Fibroblast of lung (primary cell): ENCODE results near the gene DOC2A. TPM values are rescaled to one million over a fixed set of nuclear protein-coding genes. Genes with fewer than 3 reads are reported as not detected.

Experiments used
- DNase-seq, 2 donors: peaks; one replicate each; pipeline versions ENCODE4 v3.0.0 to v3.0.0-alpha.2; 2010; ENCODE audit warnings: low read depth in 2 of 2
- H2AFZ ChIP-seq: 2 replicates; pipeline ENCODE4 v1.5.1; 2012; ENCODE audit warnings: low read length, control low read depth, inconsistent platforms
- H3K27ac ChIP-seq: 2 replicates; pipeline ENCODE4 v1.5.1; 2011; ENCODE audit warnings: low read length, control low read depth; ENCODE audit not compliant: insufficient read depth
- H3K27me3 ChIP-seq: 2 replicates; pipeline ENCODE4 v1.5.1; 2011; ENCODE audit warnings: mild to moderate bottlenecking, low read length; ENCODE audit not compliant: control insufficient read depth, insufficient read depth
- H3K36me3 ChIP-seq: 2 replicates; pipeline ENCODE4 v1.5.1; 2011; ENCODE audit warnings: low read length; ENCODE audit not compliant: control insufficient read depth, insufficient read depth
- H3K4me1 ChIP-seq: 2 replicates; pipeline ENCODE4 v1.5.1; 2011; ENCODE audit warnings: low read length; ENCODE audit not compliant: control insufficient read depth, insufficient read depth; ENCODE audit errors: extremely low read depth
- H3K4me2 ChIP-seq: 2 replicates; pipeline ENCODE4 v1.5.1; 2011; ENCODE audit warnings: low read length, control low read depth; ENCODE audit not compliant: insufficient read depth; ENCODE audit errors: extremely low read depth
- H3K4me3 ChIP-seq, 4 experiments: fragments of 200-600 bp in 1 of 4; sonication (generic) in 1 of 4; replicated peaks in 1 of 4; 2 replicates each; pipeline ENCODE4 v1.5.1; 2011 to 2016; ENCODE audit warnings: low read length in 4 of 4, low read depth in 3 of 4, mild to moderate bottlenecking in 3 of 4, control low read depth in 2 of 4, inconsistent platforms in 1 of 4, mixed read lengths in 1 of 4; ENCODE audit not compliant: insufficient read depth in 1 of 4; ENCODE audit errors: control extremely low read depth in 1 of 4
- H3K79me2 ChIP-seq: 2 replicates; pipeline ENCODE4 v1.5.1; 2012; ENCODE audit warnings: mild to moderate bottlenecking, low read length, inconsistent platforms; ENCODE audit not compliant: control insufficient read depth, insufficient read depth
- H3K9ac ChIP-seq: 2 replicates; pipeline ENCODE4 v1.5.1; 2011; ENCODE audit warnings: mild to moderate bottlenecking, low read length, control low read depth; ENCODE audit not compliant: insufficient read depth
- H3K9me3 ChIP-seq: 2 replicates; pipeline ENCODE4 v1.5.1; 2012; ENCODE audit warnings: low read depth, low read length; ENCODE audit not compliant: control insufficient read depth, insufficient read depth
- H4K20me1 ChIP-seq: 2 replicates; pipeline ENCODE4 v1.5.1; 2011; ENCODE audit warnings: low read length; ENCODE audit not compliant: control insufficient read depth, insufficient read depth; ENCODE audit errors: extremely low read depth
- EZH2 ChIP-seq: IDR thresholded peaks from 2 replicates; pipeline ENCODE4 v1.5.1; 2012; ENCODE audit warnings: low read length, control low read depth, mild to moderate bottlenecking; ENCODE audit errors: missing control alignments
- polyA plus RNA-seq, 2 donors: library from polyadenylated mRNA; depleted of rRNA in 1 of 2; stranded (reverse) in 1 of 2; unstranded in 1 of 2; fragments of >200 nt; gene quantifications; 2 replicates each; pipeline ENCODE4 v1.2.1, GENCODE V29; 2011 to 2012; ENCODE audit warnings: missing spikeins in 1 of 2
- total RNA-seq: library from RNA; depleted of rRNA; stranded (reverse); fragments of >200 nt; gene quantifications from 2 replicates; pipeline ENCODE4 v1.2.1, GENCODE V29; 2014
- TF ChIP-seq, protein P1 (sequence below), 2 donors: IDR thresholded peaks in 1 of 2; conservative IDR thresholded peaks in 1 of 2; 1 replicate in 1 of 2; 2 replicates in 1 of 2; pipeline ENCODE4 v1.5.1; 2011 to 2012; ENCODE audit warnings: low read length in 2 of 2, control low read depth in 1 of 2, inconsistent platforms in 1 of 2, low read depth in 1 of 2, mild to moderate bottlenecking in 1 of 2

DOC2A gene
- total and polyA plus RNA-seq, 2 donors (not counting 1 experiment from before 2014, with no cell fraction given): 0.03 to 0.33 TPM

DNA sequence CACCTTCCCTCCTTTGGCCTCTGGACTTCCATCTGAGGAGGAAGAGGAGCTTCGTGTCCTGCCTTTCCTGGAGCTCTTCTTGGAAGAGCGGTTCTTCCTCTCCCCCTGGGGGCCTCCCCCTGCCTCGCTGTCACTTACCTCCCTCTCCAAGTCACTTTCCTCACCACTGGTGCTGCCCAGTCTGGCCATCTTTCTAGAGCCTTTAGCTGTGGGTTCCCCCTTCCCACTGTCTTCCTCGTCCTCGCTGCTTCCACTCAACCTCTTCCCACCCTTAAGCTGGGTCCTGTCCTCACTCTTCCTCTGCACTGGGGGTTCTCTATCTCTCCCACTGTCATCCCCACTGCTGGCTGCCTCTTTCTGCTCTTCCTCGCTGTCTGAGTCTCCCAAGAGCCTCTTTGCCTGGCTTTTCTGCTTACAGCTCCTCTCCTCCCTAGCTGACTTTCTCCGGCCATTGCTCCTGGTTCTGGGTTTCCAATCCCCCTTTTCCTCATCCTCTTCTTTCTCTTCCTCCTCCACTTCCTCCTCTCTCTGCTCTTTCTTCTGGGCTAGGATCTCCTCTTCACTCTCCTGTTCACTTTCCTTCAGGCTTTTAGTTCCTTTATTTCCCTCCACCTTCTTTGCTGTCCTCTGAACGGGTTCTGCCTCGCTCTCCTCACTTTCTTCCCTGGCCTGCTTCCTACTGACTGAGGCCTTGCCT lies 16.8 kb downstream of the DOC2A start:
- Histone ChIP-seq H3K4me2 (peak overlapping the region; percentile 93), H3K79me2 (peaks cover 6% of the 10 kb centered on the region), H4K20me1 (no peaks in the 10 kb centered on the region), H2AFZ (no peak overlapping the region), H3K27ac (peak overlapping the region; percentile 97), H3K36me3 (peaks cover 14% of the 10 kb centered on the region), H3K4me1 (peaks cover 14% of the 10 kb centered on the region), H3K9ac (no peak overlapping the region), H3K27me3 (no peaks in the 10 kb centered on the region), H3K4me3 (peak overlapping the region in 1 of 4 experiments; percentile 96), H3K9me3 (no peaks in the 10 kb centered on the region)
- no peak for TF ChIP-seq EZH2
- TF ChIP-seq, protein P1, sequence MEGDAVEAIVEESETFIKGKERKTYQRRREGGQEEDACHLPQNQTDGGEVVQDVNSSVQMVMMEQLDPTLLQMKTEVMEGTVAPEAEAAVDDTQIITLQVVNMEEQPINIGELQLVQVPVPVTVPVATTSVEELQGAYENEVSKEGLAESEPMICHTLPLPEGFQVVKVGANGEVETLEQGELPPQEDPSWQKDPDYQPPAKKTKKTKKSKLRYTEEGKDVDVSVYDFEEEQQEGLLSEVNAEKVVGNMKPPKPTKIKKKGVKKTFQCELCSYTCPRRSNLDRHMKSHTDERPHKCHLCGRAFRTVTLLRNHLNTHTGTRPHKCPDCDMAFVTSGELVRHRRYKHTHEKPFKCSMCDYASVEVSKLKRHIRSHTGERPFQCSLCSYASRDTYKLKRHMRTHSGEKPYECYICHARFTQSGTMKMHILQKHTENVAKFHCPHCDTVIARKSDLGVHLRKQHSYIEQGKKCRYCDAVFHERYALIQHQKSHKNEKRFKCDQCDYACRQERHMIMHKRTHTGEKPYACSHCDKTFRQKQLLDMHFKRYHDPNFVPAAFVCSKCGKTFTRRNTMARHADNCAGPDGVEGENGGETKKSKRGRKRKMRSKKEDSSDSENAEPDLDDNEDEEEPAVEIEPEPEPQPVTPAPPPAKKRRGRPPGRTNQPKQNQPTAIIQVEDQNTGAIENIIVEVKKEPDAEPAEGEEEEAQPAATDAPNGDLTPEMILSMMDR (conservative IDR thresholded peaks at IDR 0.05 in 1 of 2, IDR thresholded peaks at IDR 0.05 in 1 of 2; ENCODE audit: low read depth in 1 of 2, low read length in 2 of 2): no peak
- no peak for DNase-seq

DNA sequence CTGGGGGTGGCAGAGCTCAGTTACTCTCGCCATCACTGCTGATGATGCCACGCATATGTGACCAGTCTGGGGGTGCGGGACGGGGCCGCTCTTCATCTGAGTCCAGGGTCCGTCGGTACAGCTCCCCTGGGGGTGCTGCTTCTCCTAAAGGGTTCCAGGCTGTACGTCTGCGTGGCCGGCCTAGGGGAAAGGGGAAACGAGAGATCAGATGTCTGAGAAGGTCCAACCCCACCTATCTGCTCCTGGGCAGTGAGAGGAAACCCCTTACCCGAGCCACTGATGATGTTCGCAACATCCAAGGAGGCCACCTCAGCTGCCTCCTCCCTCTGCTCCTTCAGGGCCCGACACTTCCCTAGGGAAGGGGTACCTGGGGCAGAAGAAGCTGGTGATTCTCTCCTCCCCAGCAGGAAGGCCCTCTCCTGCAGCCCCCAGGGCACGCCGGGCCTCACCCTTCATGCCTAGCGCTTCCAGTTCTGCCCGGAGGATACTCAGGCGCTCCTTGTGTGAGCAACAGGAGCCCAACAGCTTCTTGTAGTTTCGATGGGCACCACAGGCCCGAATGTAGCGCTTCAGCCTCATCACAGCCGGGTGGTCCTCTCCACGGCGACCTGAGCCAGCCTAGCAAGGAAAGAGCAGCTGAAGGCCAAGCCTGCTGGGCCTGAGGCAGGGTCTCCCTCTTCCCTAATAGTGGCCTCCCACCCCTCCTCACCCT lies 17.5 kb downstream of the DOC2A start:
- no peak overlapping the region for H2AFZ ChIP-seq
- peaks cover 6% of the 10 kb centered on the region for H3K79me2 ChIP-seq

More for the DNA sequence above, 17.5 kb downstream of the DOC2A start:
- Histone ChIP-seq H4K20me1 (no peaks in the 10 kb centered on the region), H3K9me3 (no peaks in the 10 kb centered on the region), H3K4me3 (no peak overlapping the region), H3K9ac (no peak overlapping the region), H3K4me1 (peaks cover 14% of the 10 kb centered on the region), H3K27ac (no peak overlapping the region), H3K36me3 (peaks cover 14% of the 10 kb centered on the region), H3K4me2 (no peak overlapping the region), H3K27me3 (no peaks in the 10 kb centered on the region)
- TF ChIP-seq EZH2: no peak
- TF ChIP-seq, protein P1 (conservative IDR thresholded peaks at IDR 0.05 in 1 of 2, IDR thresholded peaks at IDR 0.05 in 1 of 2; ENCODE audit: low read depth in 1 of 2, low read length in 2 of 2): no peak
- no peak for DNase-seq
